DMS114 treated with DMSO at 0.1 percent for 48 hours (cell line): ENCODE data around the gene ADGRB2.
"Not testable (repeated sequence)": the region's sequence is repeated elsewhere in the genome, so short reads cannot be mapped to it uniquely, and the experiment has no call there.

ENCODE experiments used
- DNase-seq: peaks from one replicate; lab custom pipeline; 2025; ENCODE audit not compliant: unreplicated experiment; lab: John Stamatoyannopoulos, UW

The ADGRB2 gene

DNA sequence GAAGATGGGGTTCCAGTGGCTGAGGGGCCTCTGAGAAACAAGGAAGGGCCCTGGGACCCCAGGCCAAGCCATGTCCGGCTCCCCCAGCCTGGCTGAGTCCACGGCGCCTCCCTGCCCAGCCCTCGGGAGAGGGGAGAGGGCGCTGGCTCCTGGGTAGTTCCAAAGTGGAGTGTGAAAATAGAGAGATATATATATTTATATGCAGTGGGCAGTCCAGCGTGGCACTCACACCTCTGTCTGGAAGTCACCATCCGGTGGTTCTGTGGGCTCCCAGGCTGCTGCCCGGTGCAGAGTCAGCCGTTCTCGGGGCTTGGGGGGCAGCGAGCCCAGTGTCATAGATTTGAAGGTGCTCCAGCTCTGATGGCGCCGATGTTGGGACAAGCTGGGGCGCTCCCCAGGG is 36.9 kb downstream of the ADGRB2 start:
- DNase-seq, result no peak

DNA sequence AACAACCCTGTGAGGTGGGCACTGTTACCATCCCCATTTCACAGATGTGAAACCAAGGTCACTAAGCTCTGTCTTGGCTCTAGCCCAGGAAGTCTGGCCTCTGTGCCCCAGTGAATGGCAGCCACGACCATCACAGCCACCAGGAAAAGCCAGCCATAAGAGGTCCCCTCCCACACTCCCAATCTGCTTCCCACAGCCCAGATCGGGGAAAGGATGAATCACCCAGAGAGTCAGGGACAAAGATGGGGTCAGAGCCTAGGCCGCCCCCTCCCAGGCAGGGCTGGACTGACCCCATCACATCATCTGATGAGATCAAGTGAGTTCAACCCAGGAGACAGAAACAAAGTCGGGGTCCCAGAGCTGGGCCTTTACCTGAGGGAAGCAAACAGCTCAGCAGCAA is 37.4 kb downstream of the ADGRB2 start:
- DNase-seq, result no peak

DNA sequence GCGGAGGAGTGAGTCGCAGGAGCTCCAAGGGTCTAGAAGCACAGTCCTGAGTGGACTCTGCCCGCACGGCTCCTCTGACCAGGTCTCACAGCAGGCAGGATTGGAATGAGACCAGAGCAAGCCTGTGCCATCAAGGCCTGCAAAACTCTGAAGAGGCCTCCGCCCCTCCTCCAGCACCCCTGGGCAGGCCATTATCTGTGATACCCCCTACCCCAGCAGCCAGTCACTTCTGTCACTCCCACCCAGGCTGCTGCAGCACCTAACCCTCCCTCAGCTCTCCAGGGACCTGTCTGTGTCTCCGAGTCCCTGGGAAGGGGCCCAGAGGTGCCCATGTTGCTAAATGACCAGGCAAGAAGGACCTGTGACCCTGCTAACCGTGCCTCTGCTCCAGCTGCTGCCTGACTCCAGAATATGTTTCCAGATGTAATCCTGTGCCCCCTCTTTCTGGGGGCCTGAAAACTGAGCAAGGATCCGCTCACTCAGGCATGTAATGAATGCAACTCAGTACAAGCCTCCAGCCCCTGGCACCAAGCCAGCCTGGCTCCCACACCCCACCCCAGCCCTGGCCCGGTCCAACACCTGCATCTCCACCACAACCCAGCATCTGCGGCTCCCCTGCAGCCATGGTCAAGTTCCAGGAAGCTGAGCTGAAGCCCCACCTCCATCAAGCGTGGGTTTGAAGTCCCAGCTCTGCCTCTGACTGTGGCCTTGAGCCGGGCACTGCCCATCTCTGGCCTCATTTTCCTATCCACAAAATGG is 38.2 kb downstream of the ADGRB2 start:
- DNase-seq, result no peak

DNA sequence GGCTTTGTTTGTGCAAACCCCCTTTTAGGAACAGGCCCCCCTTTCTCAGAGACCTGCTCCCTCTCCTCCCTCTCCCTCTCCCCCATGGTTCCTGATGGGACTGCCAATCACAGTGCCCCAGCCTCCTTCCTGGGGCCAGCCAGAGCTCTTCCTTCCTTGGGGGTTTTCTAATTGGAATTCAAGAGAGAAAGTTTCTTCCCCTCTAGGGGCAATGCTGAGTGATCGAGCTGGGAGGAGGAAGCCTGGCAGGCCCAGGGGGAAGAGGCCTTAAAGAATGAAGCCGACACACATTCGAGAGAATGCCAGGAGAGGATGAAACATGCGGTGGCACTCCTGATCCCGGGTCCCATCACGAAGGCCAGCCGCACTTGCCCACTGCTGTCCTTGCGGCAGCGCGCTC is 39.0 kb downstream of the ADGRB2 start:
- peak; percentile 15 for DNase-seq

DNA sequence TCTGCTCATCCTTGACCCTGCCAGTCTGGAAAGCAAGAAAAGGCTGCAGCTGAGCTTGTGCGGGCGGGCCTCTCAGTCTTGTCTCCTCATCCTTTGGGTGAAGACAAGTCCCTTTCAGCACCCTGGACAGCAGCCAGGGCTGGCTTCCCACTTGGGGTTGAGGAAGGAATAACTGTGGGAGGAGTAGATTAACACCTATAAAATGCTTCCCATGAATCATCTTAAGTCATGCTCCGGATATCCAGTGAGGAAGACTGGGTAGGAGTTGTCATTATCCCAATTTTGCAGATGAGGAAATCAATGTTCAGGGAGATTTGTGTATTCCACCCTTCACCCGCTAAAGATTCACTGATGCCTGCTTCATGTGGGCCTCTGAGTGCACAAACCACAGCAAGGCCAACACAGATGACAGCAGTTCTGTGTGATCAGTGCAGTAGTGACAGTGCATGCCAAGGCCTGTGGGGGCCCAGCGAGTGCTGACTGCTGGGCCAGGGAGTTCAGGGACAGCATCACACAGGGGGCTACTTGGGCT is 40.2 kb downstream of the ADGRB2 start:
- no peak for DNase-seq

DNA sequence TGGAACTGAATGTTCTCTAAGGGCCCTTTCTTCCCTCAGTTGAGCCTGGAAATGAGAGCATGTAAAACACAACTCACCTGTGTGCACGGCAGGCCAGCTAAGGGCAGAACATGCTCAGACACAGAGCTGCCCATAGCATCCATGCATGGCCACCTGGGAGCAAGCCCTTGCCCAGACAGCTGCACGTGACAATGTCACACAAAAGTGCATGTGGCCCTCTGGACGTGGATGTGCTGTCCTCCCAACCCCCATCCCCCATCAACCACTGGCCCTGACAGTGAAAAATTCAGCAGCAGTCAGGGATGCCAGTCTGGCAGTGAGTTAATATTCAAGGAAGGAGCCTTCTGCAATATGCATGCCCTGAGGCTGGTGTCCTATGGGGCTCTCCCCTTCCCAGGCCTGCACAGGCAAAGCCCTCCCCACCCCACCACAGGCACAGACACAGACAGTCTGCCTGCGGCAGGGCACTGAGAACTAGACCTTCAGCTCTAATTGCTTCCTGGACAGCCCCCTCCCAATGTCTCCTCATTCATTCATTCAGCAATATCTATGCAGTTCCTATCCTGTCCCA is 45.7 kb downstream of the ADGRB2 start:
- DNase-seq, result no peak

DNA sequence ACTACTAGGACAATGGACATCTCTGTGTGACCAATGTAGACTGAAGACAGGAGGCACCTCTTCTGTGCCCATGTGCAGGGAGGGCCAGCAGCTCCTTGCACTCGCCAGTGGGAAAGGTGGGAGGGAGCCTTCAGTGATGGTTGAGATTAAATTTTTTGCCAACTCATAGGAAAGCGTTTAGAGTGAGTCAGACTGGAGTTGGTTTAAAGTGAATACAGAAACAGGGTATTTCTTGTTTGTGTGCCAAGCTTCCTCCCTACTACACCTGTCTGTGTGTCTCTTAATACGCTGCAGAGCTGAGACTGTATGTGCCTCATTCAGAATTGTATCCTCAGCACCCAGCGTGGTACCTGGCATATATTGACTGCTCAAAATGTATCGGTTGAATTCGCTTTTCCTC is 46.8 kb downstream of the ADGRB2 start:
- DNase-seq, result no peak

DNA sequence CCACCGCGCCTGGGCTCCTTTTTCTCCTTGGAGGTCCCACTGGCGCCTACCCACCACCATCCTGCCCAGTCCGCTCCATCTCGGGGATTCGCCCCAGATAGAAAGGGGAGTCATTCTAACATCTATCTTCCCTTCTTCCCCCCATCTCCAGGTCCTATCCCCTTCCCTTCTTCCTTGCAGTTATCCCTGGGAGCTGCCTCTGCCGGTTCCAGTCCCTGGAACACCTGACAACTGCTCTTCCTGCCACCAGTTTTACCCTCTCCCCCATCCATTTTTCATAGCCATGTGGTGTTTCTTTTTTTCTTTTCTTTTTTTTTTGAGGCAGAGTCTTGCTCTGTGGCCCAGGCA is 48.3 kb downstream of the ADGRB2 start:
- DNase-seq, result no peak

DNA sequence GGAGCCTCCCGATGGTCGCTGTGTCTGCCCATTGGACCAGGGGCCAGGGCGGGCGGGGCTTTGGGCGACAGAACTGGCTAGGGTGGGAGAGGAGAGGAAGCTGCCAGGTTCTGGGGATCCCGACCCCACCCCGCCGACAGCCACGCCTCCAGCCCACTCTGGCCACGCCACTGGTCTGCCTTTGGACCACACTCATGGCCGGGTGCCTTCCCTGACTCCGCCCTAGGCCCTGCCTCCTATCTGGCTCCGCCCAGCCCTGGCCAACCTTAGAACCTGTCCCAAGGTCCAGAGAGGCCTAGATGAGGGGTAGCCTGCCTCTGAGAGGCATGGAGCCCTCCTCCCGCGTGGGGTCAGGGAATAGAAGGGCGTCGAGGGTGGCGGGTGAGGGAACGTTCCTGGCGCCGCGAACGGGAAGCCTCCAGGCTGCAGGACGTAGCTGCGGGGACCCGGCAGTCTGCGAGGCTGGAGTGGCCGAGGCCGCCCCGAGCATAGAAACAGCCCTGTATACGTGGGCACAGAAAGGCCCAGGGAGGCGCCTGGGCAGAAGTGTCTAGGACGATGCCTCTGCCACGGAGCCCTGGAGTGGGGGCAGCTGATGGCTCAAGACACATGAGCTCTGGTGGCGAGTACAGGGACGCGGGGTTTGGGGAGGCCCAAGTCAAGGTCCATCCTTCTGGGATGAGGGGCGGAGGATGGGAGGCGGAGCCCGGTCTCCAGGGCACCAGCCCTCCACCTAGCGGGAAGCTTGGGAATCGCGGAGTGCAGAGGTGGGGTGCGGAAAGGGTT is 48.9 kb downstream of the ADGRB2 start:
- peak; percentile 63 for DNase-seq

DNA sequence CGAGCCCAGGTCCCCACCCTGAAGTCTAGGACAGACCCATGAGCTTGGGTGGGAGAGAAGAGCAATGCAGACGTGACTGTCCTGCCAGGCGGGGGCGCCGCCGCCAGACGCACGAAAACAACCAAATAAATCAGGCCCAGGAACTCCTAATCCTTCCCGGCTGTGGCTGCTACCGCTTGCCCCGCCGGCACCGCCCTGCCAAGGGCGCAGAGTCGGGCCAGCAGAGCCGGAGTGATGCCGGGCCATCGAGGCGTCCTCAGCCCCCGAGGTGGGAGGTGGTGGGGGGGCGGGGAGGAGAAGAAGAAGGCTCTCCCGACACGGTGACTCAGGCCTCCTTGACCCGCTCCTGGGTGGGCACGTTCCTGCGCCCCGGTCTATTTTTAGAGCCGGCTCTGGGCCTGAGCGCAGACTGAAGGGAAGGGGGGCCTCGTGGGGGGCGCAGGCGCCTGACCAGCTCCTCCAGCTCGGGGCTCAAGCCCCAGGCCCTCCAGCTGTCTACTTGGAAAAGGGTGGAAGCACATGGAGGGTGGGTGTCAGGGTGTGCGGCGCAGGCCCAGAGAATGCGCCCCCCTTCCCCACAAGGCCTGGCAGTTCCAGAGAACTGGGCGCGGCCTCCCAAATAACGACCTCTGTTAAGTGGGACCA is 49.6 kb downstream of the ADGRB2 start:
- no peak for DNase-seq

DNA sequence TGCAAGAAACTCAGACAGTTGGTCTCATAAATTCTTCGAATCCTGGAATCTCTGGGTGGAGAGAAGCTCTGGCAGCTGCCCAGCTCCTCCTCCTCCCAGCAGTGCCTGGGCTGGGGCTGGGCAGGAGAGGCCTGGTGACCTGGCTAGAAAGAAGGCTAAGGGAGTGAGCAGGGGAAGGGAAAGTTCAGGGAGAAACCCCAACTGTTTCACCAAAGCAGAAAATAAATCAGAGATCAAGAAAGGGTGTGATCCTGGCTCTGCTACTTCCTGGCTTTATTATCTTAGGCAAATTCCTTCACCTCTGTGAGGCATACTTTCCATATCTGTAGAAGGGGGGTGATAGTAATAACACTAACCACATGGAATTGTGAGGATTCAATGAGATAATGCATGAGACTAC is 51.5 kb downstream of the ADGRB2 start:
- no peak for DNase-seq

DNA sequence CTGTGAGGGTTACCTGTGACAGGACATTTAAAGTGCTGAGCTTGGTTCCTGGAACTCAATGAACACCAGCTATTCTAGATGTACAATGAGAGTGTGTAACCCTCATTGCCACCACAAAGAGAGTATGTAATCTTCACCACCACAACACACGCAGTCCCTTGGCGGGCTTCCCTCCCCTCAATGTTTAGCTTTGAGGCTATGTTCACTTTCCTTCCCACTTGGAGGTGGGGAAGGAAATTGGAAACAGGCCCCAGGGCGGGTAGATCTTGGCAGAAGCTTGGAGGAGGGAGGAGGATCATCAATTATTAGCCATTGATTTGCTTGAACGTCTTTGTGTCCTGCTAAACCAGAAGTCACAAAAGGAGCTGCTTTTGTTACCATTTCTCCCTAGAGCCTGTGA is 52.1 kb downstream of the ADGRB2 start:
- no peak for DNase-seq

DNA sequence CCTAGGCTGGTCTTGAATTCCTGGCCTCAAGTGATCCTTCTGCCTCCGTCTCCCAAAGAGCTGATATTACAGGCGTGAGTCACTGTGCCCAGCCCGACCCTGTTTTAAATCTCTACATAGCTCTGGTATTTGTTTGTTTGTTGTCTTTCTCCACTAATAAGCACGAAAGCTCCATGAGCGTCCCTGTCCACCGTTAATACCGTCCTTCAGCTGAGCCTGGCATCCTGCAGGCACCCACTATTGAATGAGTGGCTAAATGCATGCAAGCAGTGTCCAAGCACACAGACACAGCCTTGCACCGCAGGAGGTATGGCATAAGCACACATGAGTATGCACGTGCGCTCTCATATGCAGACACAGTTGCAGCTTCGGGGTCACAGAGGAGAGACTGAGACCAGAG is 55.8 kb downstream of the ADGRB2 start:
- DNase-seq, result no peak

DNA sequence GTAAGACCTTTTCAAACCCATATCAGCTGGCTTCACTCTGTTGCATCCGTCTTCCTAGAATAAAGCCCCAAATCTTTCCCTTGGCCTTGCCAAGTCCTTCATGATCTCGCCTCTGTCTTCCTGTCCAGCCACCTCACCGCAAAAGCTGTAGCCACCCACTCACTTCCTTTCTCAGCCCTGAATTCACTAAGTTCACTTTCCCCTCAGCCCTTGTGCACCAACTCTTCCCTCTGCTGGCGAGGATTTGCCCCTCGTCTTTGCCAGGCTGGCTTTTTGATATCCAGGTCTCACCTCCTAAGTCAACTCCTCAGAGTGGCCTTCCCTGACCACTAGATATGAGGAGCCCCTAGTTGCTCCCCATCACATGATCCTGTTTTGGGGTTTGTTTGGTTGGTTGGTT is 56.4 kb downstream of the ADGRB2 start:
- no peak for DNase-seq

DNA sequence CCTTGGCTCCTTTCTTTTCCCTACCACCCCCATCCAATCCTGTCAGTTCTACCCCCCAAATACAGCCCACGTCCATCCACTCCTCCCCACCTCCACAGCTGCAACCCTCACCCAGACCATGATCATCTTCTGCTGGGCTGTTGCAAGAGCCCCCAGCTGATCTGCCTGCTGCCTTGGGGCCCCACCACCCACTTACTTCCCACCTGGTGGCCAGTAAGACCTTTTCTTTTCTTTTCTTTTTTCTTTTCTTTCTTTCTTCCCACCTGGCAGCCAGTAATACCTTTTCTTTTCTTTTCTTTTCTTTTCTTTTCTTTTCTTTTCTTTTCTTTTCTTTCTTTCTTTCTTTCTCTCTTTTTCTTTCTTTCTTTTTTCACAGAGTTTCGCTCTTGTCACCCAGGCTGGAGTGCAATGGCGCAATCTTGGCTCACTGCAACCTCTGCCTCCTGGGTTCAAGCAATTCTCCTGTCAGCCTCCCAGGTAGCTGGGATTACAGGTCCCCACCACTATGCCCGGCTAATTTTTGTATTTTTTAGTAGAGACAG is 57.0 kb downstream of the ADGRB2 start:
- DNase-seq, result not testable (repeated sequence)

DNA sequence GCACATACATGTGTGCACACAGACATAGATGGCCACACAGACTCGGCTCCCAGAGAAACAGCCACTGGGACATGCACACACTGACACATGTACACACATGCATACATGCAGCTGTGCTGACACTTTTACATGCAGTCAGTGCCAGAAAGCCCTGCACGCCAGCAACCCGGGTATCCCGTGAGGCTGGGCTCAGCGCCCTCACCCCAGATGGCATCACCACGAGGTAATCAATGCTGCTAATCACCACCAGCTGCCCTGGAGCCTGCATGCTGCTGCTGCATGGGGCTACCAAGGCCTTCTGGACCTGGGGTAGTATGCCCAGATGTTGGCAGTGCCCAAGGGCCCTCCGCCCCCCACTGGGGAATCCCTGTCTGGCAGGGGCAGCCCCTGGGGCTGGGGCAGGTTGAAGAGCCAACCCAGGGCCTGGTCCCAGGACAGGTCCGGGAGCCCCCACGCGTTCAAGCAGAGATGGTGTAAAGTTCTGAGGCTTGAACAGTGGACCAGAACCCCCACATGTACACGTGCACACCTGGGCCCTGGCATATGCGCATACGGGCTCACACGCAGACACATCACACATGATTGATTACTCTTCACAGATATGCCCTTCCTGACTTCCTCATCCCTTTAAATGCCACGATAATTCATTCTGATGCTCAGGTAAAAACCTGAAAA is 57.6 kb downstream of the ADGRB2 start:
- no peak for DNase-seq

DNA sequence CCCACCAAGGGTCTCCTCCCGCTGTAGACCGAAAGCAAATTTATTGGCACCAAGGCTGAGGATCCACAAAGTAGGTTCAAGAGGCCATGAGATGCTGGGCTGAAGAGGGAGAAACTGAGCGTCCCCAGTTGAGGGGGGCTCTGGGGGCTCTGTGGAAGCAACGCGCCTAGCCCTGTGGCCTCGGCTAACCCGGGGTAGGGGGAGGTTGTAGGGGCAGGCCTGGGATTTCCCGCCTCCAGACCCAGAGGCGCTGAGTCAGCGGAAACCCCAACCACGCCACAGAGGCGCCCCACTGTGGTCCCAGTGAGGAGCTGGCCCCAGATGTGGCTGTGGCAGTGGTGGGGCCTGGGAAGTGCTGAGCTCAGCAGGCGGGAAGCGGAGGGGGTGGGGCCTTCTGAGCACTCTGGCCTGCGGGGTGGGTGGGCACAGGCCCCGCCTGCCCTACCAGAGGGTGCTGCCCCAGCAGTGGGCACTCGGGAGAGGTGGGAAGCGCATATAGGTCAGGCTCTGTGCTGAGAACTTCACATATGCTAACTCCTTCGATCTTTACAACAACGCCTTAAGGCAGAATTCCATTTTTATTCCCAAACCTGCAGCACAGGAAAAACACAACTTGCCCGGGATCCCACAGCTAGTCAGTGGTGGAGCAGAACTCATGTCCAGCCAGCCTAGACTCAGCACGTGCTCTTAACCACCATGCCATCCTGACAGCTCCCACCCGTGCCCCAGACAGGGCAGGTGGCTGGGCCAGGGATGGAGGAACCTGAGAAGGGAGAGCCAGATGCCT is 58.9 kb downstream of the ADGRB2 start:
- DNase-seq, result no peak

DNA sequence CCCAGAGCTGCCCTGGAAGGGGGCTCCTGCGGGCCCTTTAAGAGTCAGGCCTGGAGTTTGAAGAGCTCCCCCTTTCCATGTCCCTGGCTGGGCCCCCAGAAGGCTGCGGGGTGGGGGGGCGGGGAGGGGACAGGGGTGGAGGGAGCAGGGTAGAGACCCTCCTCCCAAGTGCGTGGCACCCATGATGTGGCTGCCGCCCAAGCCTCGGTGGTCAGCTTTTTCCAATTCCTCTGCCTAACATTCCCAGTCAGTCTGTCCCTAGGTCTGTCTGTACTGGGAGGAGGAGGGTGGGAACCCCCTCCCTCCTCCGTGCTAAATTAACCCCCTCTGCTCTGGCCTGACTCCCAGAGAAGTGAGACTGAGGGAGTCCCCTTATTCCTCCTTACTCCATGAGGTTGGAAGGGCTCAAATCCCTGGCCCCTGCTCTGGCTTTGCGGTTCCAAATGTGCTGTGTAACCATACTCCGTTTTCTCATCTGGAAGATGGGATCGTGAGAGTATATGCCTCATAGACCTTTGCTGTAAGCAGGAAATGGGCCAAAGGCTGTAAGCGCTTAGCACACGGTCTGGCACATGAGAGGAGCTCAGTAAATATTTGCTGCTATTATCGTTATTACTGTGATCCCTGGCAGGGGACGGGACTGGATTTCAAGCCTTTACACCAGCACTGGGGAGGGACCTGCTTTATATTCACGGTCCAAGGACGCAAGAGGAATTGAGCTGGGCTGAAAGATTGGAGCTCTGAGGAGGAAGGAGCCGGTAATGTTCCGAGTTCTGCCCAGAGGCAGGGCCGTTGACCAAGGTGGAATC is 59.7 kb downstream of the ADGRB2 start:
- no peak for DNase-seq
